Spleen (tissue), 11 donors: ENCODE data around the gene CCDC9. TPM values are rescaled to one million over a fixed set of nuclear protein-coding genes. Genes with fewer than 3 reads are reported as not detected.
A peak's percentile ranks its signal among the peaks of the same experiment; 100 is the strongest.

ENCODE experiments used
- DNase-seq: peaks from one replicate; pipeline ENCODE4 v3.0.0-alpha.2; 2020
- H3K27ac ChIP-seq, 8 donors: fragments of 200-600 bp; sonication (generic) in 7 of 8; 1 replicate in 4 of 8; 2 replicates in 4 of 8; pipeline versions ENCODE4 v1.5.0 to v1.8.0; 2016 to 2021; ENCODE audit warnings: inconsistent platforms in 4 of 8, mild to moderate bottlenecking in 4 of 8, moderate library complexity in 1 of 8
- H3K27me3 ChIP-seq, 7 donors: fragments of 200-600 bp; sonication (generic) in 6 of 7; replicated peaks in 1 of 7; 1 replicate in 4 of 7; 2 replicates in 3 of 7; pipeline versions ENCODE4 v1.5.0 to v1.8.0; 2016 to 2021; ENCODE audit warnings: inconsistent platforms in 3 of 7, mild to moderate bottlenecking in 1 of 7
- H3K36me3 ChIP-seq, 6 donors: fragments of 200-600 bp; sonication (generic) in 5 of 6; 1 replicate in 4 of 6; 2 replicates in 2 of 6; pipeline versions ENCODE4 v1.5.0 to v1.8.0; 2016 to 2021; ENCODE audit warnings: inconsistent platforms in 2 of 6
- H3K4me1 ChIP-seq, 6 donors: fragments of 200-600 bp; sonication (generic) in 5 of 6; 1 replicate in 3 of 6; 2 replicates in 3 of 6; pipeline versions ENCODE4 v1.5.0 to v1.8.0; 2016 to 2021; ENCODE audit warnings: inconsistent platforms in 3 of 6
- H3K4me3 ChIP-seq, 8 donors: fragments of 200-600 bp; sonication (generic) in 7 of 8; 1 replicate in 4 of 8; 2 replicates in 4 of 8; pipeline versions ENCODE4 v1.5.0 to v1.8.0; 2016 to 2021; ENCODE audit warnings: inconsistent platforms in 4 of 8, mild to moderate bottlenecking in 4 of 8, moderate library complexity in 2 of 8
- H3K9me3 ChIP-seq, 8 donors: fragments of 200-600 bp; sonication (generic) in 7 of 8; 1 replicate in 4 of 8; 2 replicates in 4 of 8; pipeline versions ENCODE4 v1.5.0 to v1.8.0; 2016 to 2021; ENCODE audit warnings: inconsistent platforms in 4 of 8
- CTCF ChIP-seq, 11 experiments: fragments of 200-600 bp in 7 of 11; fragments of 450-650 bp in 4 of 11; sonication (generic) in 4 of 11; IDR thresholded peaks in 8 of 11; conservative IDR thresholded peaks in 3 of 11; 1 replicate in 7 of 11; 2 replicates in 4 of 11; pipeline versions ENCODE4 v1.4.0 to v1.8.0; 2016 to 2021; ENCODE audit warnings: antibody characterized with exemption in 11 of 11, inconsistent platforms in 4 of 11, mild to moderate bottlenecking in 1 of 11
- POLR2A ChIP-seq, 3 donors: fragments of 450-650 bp; IDR thresholded peaks; one replicate each; pipeline ENCODE4 v1.5.1; 2017; ENCODE audit warnings: antibody characterized with exemption in 3 of 3, mild to moderate bottlenecking in 1 of 3
- POLR2AphosphoS5 ChIP-seq, 3 donors: sonication (generic); formaldehyde crosslinking; IDR thresholded peaks; one replicate each; pipeline ENCODE4 v1.5.1; 2017; ENCODE audit warnings: antibody characterized with exemption in 3 of 3
- WGBS, 5 donors: extraction: QIAGEN DNeasy Blood & Tissue Kit in 3 of 5; methylation state at CpG; one replicate each; pipeline versions ENCODE4 v1.1.5 to v1.1.7; 2013 to 2018; 5-methylcytosine and 5-hydroxymethylcytosine counted together
- intact Hi-C: fragments of 100-400 bp; cut with DNase I; formaldehyde crosslinking; loops from one replicate; pipeline ENCODE4 v1.15.0; 2023; ENCODE audit warnings: low total_unique reads
- polyA plus RNA-seq, 3 donors: library from polyadenylated mRNA; stranded (reverse); fragments of 200-250 nt; gene quantifications; one replicate each; pipeline ENCODE4 v1.2.1, GENCODE V29; 2013
- total RNA-seq, 7 donors: library from RNA; depleted of rRNA in 3 of 7; stranded (reverse); fragments of >200 nt in 3 of 7; fragmentation: NEBNext Ultra II Directional in 4 of 7; extraction: Animal tissue kit (Norgen Biotek cat#: 25700) in 4 of 7; gene quantifications; one replicate each; pipeline versions ENCODE4 v1.1.0 to v1.2.1, GENCODE V29; 2016 to 2021
- donor health status: healthy with polysubstance abuse.
- donor health status: DM: no; HTN: no; CAD: no; lungs with moderate emphysema.
- donor health status: DM: no; HTN: no; CAD: no.
- donor health status: Bipolar disorder and iron deficiency.
- donor health status: healthy.
- donor health status: DM: no; HTN: no; CAD: no.
- donor health status: DM: yes; HTN: yes; CAD: no.

Gene CCDC9
- total and polyA plus RNA-seq, 10 donors, result 11.0 to 43.0 (median 29.4) TPM

GRCh38 chr19:47230054-47230920, 26.0 kb upstream of the CCDC9 start:
- TF ChIP-seq POLR2AphosphoS5 (IDR thresholded peaks at IDR 0.05), result peak in 2 of 3 donors; percentile 31 to 67
- TF ChIP-seq POLR2A (IDR thresholded peaks at IDR 0.05), result no peak
- TF ChIP-seq CTCF (IDR thresholded peaks at IDR 0.05 in 8 of 11, conservative IDR thresholded peaks at IDR 0.05 in 3 of 11), result peak; percentile 64 to 97 (median 85)
- peak overlapping the region; percentile 65 to 99 (median 97) for H3K4me3 ChIP-seq
- intact Hi-C loops, result no loop called here
- peaks cover 0 to 2% (median 0%) of the 10 kb centered on the region in 6 donors for H3K36me3 ChIP-seq
- H3K4me1 ChIP-seq, result peaks cover 28 to 72% (median 65%) of the 10 kb centered on the region in 6 donors
- H3K27ac ChIP-seq, result peak overlapping the region; percentile 46 to 99 (median 98)
- peak; percentile 95 for DNase-seq
- H3K9me3 ChIP-seq, result no peaks in the 10 kb centered on the region
- H3K27me3 ChIP-seq, result peaks cover 0 to 14% (median 0%) of the 10 kb centered on the region in 7 donors
- 1 to 3% (median 1%) methylated on average over 14 to 84 of the region's 84 CpGs for WGBS, 5 donors

DNA sequence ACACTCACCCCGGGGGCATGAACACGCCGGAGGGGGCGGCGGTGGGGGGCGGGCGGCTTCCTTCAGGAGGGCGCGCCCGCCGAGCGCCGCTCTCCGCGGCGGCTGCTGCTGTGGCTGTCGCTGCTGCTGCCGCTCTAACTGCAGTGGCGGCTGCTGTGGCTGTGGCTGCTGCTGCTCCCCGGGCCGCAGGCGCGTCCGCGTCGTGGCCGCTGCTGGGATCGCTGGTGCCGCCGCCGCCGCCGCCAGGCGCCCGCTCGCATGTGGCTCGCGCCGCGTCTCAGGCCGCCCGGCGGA, 25.5 kb upstream of the CCDC9 start, which contains the start of gene BBC3:
BBC3 (minus strand) TSS at position 279 of the 294 bp plus-strand sequence. CDS start 2,768 bp downstream, outside the sequence.
- Histone ChIP-seq H3K4me3 (peak within 1 kb of the TSS; percentile 65 to 99 (median 97)), H3K27me3 (peaks cover 0 to 14% (median 0%) of the 10 kb centered on the region in 7 donors), H3K36me3 (no peaks in the 10 kb centered on the region), H3K27ac (peak within 1 kb of the TSS; percentile 48 to 99 (median 98)), H3K9me3 (no peaks in the 10 kb centered on the region), H3K4me1 (peaks cover 28 to 66% (median 59%) of the 10 kb centered on the region in 6 donors)
- TF ChIP-seq CTCF (IDR thresholded peaks at IDR 0.05 in 8 of 11, conservative IDR thresholded peaks at IDR 0.05 in 3 of 11) (no peak), POLR2A (IDR thresholded peaks at IDR 0.05) (no peak), POLR2AphosphoS5 (IDR thresholded peaks at IDR 0.05) (no peak)
- WGBS, 5 donors, result 0 to 2% (median 0%) methylated on average over 10 to 43 of the region's 43 CpGs; no CpG with 5 or more reads in 2 of the 5 donors
- DNase-seq, result no peak
- intact Hi-C loops, result no loop called here

GRCh38 chr19:47231215-47232054, 24.9 kb upstream of the CCDC9 start:
- DNase-seq, result peak; percentile 98
- WGBS, 5 donors, result 6 to 24% (median 12%) methylated on average over 10 to 51 of the region's 51 CpGs
- peak overlapping the region; percentile 12 to 99 (median 97) for H3K4me3 ChIP-seq
- peak overlapping the region in 7 of 8 donors; percentile 61 to 99 (median 98) for H3K27ac ChIP-seq
- H3K9me3 ChIP-seq, result no peaks in the 10 kb centered on the region
- H3K27me3 ChIP-seq, result peaks cover 0 to 14% (median 0%) of the 10 kb centered on the region in 7 donors
- no peaks in the 10 kb centered on the region for H3K36me3 ChIP-seq
- intact Hi-C loops, result no loop called here
- peaks cover 28 to 62% (median 55%) of the 10 kb centered on the region in 6 donors for H3K4me1 ChIP-seq
- TF ChIP-seq CTCF (IDR thresholded peaks at IDR 0.05 in 8 of 11, conservative IDR thresholded peaks at IDR 0.05 in 3 of 11) (no peak), POLR2AphosphoS5 (IDR thresholded peaks at IDR 0.05) (peak; percentile 66 to 81 (median 79)), POLR2A (IDR thresholded peaks at IDR 0.05) (peak in 1 of 3 donors; percentile 14)
